Right renal pelvis (tissue), 4 donors: ENCODE results near the gene N4BP2L1. TPM values are rescaled to one million over a fixed set of nuclear protein-coding genes. Genes with fewer than 3 reads are reported as not detected.
A peak's percentile ranks its signal among the peaks of the same experiment; 100 is the strongest.

ENCODE experiments used
- DNase-seq, 4 donors: peaks; one replicate each; pipeline ENCODE4 v3.0.0-alpha.2; 2013; ENCODE audit warnings: low read depth in 4 of 4, low spot score in 3 of 4, missing footprints in 1 of 4
- polyA plus RNA-seq, 4 donors: library from polyadenylated mRNA; unstranded; fragments of 120-200 nt; gene quantifications; one replicate each; pipeline ENCODE4 v1.2.1, GENCODE V29; 2013; ENCODE audit not compliant: insufficient read length in 4 of 4

Gene N4BP2L1
- polyA plus RNA-seq, 4 donors = 19.1 to 24.7 (median 21.6) TPM

GRCh38 chr13:32438871-32439270 is 10.9 kb upstream of the N4BP2L1 start:
- no peak for DNase-seq

DNA sequence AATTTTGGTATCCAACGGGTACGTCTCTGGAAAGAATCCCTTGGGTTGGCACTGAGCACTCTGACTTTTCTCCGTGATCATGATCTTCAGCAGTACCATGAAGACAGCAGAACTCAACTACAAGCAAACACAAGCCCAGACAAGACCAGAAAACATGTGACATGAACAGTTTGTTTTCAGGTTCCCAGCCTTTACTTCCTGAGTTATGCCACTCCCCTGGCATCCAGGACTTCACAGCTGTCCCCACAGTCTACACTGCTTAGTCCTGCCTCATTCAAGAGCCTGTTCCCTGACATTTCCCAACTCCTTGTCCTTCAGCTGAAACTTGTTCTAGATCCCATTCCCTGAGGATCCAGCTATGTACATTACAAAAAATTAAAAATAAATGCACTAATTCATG is 4.9 kb upstream of the N4BP2L1 start:
- no peak for DNase-seq

DNA sequence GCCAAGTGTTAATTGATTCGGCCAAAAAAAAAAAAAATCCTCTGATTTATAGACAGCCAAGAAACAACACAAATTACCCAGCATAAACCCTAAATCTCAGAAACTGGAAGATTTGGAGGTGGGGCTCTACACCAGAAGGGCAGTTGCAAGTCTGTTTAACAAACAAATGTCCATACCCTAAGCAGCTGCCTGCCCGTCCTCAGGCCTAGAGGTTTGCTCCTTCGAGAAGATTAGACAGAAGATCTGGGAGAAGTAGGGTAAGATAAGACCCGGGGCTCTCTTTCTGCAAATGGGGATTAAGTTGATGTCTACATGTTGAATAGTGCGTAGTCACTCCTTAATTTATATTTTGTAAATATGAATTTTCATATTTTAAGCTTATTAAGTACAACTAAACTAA is 3.4 kb upstream of the N4BP2L1 start:
- no peak for DNase-seq

DNA sequence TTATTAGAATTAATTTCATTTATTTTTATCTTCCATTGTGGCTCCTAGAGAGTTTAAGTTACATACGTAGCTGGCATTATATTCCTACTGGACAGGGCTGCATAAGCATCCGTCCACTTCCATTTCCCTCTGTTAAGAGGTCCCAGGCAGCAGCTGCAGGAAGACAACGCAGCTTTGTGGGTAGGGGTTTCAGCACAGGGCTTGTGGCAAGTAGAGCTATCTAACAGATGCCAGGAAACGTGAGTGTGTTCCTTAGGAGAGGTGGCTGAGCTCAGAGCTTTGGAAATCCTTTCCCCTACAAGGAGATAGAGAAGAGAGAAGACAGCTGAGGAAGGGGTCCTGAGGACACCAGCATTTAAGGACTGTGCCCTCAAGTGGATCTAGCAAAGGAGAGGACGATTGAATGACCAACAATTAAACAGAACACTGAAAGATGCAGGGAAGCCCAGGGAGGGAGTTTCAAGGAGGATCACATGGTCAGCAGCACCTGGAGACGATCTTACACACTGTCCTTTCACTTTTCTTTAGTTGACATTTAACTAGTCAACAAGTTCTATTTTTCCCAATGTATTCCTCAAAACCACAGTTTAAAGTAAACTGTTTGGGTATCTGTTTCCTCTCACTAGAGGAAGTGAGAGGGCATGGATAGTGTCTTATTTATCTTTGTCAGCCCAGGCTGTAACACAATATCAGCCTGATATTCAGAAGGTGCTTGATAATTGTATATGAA is 2.3 kb upstream of the N4BP2L1 start:
- no peak for DNase-seq

GRCh38 chr13:32429433-32429909 is 1.5 kb upstream of the N4BP2L1 start:
- DNase-seq = no peak

GRCh38 chr13:32428581-32429432 is 877 bp upstream of the N4BP2L1 start:
- no peak for DNase-seq

DNA sequence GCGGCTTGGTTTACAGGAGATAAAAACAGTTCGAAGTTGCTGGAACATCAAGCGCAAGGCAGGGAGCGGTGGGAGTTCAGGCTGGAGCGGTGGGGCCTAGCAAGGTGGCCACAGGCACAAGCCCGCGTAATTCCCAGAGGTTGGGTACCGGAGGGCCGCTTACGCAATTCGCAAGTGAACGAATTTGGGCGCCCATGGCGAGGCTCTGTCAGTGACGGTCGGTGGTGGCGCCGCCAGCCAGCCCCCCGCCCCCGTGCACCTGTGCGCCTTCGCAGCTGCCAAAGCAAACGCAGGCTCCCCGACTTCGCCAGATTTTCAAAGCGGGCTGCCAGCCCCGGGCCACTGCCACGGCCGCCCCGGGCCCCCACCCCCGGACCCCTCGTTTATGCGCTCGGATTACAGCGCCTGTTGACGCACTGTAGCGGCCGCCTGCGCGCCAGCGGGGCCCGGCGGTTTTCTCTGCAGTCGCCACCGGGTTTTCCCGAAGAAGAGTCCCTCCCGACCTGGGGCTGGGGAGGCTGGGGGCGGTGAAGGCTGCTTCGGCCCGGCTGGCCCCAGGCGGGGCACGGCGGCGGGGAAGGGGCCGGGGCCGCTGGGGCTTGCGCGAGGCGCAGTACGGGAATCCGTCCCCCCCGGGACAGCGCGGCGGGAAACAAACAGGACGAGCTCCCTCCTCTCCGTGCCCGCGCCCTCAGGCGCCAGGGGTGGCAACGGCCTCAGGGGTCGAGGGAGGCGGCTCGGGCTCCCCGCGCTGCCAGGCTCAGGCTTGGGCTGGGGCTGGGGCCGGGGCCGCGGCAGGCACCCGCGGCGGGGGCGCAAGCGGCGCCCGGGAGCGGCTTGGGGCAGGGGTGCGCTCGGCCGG is 709 bp downstream of the N4BP2L1 start:
- DNase-seq = peak in 1 of 4 donors; percentile 28

DNA sequence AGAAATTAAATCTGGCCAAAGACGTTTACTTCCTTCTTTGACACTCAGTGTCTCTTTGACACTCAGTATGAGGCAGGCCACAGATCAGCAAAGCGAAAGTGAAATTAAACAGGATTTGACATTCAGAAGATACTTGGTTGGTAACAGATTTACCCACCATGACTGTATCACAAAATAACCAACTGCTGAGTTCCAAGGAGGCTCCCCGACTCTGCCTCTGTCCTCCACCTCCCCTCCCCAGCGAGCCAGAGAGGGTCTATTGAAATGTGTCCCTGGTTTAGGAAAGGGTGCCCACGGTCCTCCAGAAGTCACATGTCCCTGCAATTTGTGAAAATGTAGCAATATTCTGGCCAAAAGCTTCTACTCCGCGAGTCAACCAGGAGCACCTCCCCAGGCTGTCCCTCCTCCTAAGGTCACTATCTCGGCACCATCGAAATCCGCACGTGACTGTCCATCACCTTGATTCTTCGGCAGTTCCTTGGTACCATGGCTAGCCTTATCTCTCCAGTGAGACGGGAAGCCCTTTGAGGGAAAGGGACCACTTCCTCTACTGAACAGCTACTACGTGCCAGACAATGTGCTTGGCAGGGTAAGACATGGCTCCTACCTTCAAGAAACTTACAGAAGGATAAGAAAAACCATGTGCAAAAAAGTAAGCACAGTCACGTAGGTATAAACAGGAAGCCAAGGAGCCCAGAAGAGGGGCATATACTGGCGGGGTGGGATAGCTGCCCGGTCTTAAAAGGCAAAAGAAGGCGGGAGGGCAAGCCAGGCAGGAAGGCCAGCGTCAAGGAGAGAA is 1.5 kb downstream of the N4BP2L1 start:
- DNase-seq = no peak

- DNase-seq = no peak
These were observed 2.8 kb downstream of the N4BP2L1 start for GRCh38 chr13:32425158-32425557.

DNA sequence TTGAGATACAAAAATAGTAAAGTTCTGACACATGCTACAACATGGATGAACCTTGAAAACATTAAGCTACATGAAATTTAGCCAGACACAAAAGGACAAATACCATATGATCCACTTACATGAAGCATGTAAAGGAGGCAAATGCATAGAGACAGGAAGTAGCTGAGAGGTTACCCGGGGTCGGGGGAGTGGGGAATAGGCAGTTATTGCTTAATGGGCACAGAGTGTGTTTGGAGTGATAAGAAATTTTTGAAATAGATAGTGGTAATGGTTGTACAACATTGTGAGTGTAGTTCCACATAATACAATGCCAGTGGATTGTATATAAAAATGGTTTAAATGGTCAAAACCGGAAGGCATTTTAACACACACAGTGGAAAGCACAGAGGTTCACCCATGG is 4.3 kb downstream of the N4BP2L1 start:
- no peak for DNase-seq

DNA sequence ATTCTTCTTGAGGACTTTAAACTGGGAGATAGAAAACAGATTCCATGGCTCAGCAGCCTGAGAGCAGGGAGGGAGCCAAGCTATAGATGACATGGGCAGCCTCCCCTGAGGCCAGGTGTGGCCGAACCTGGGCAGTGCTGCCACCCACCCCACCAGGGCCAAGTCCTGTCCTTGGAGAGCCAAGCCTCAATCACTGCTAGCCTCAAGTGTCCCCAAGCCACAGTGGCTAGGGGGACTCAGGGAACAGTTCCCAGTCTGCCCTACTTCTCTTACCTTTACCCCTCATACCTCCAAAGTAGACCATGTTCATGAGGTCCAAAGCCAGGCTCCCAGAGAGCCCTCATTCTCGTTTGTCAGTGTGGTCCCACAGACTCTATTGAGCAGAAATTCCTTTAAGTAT is 8.1 kb downstream of the N4BP2L1 start:
- no peak for DNase-seq

- no peak for DNase-seq
These were observed 9.9 kb downstream of the N4BP2L1 start for GRCh38 chr13:32417995-32418394.

DNA sequence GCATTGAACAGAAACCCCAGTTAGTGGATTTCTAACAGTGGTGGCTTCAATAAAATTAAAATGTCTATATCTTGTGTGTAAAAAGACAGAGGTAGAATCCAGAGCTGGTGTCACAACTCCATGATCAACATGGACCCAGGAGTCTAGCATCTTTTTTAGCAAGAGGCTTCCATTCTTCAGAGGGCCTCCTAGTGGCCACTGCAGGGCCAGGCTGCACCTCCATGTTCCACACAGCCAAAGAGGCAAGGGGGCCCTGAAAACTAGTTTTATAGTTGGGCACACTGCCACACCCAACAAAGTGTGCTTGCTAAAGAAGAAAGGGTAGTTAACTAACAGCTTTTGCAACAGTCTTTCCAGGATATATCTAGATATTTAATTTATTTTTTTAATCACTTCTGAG is 12.9 kb downstream of the N4BP2L1 start:
- no peak for DNase-seq

DNA sequence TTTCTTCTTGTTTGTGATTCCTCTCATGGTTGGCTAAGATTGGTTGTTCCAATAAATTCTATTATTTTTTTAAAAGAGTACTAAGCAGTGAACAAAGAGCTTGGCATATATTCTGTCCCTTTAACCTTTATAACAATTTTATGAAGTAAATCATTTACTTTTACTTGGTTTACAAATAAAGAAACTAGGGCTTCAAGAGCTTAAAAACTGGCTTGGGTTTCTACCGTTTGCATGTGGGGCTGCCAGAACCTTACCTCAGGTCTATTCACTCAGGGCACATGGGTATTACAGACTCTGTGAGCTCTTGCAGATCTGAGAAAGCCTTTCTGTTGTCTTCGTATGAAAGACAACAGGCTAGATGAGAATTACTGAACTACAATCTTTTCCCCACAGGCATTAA is 13.3 kb downstream of the N4BP2L1 start:
- no peak for DNase-seq

GRCh38 chr13:32413284-32413683 is 14.6 kb downstream of the N4BP2L1 start:
- no peak for DNase-seq

DNA sequence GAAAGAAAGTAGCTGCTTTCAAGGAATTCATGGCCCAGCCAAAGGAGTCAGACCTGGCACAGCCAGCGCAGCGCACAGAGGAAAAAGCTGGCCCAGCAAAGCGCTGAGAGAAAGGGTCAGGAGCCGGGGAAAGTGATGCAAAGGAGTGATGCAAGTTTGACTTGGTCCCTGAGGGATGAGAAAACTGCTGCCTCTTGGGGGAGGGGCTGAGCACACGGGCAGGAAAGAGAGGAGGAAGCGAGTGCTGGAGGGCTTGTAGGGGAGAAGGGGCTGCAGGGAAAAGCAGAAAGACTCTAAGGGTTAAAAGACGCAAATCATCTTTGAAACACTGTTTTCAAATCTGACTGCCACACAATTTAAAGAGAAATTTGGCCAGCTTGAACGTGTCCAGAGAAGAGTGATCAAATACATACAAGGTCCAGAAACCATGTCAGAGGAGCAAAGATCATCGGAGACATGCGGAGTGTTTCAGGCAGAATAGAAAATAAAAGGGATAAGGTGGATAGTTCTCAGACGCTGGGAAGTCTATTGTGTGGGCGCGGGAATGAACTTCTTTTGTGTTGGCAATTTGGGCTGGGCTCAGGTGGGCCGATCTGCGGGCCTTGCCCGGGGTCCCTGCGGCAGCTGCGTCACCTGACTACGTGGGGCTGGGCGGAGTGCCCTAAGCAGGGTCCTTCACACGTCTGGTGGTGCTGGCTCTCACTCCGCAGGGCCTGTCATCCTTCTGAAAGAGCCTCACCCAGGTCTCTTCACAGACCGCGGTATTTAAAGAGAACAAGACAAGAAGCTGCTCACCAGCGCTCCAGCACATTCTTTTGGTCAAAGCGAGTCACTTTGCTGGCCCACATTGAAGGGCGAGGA is 18.1 kb downstream of the N4BP2L1 start:
- DNase-seq = no peak

DNA sequence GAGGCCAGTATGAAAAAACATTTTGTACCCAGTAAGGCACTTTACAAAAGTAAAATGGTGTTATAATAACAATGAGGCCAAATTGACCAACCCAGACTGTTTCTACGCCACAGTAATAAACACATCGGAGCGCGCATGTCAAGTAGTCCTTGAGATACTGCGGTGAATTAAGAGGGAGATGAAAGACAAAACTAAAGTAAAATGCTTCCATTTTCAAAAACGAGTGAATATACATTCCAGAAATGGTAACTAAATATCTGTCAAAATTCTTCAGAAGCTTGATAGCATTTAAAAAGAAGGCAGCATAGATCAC is 19.0 kb downstream of the N4BP2L1 start:
- no peak for DNase-seq

DNA sequence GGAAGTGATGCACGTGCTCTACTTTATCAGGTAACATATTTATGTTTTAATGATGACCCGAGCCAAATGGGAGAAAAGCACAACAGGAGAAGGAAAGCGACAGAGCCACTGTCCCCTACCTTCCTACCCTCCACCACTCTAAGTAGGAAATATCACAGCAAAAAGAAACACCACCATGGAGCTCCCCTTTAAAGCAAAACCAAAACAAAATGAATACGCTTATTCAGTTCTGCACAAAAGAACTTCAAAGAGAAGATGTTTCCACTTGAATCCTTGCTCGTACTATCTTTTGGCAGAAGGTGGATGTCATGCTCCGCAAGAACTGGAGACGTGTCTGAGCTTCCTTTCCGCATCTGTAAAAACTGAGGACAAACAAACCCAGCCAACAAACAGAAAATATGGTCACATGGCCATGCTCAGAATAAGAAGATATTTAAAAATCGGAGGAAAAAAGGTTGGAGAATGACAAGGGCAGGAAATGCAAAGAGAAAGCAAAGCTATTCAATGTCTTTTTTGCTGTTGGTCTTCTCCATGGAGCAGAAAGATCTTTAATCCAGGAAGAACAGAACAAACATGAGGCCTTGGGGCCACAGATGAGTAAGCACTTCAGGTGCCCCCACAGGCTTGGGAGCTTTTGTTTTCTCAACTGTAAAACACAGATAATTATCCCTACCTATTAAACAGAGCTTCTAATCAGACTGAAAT is 19.5 kb downstream of the N4BP2L1 start:
- DNase-seq = no peak

DNA sequence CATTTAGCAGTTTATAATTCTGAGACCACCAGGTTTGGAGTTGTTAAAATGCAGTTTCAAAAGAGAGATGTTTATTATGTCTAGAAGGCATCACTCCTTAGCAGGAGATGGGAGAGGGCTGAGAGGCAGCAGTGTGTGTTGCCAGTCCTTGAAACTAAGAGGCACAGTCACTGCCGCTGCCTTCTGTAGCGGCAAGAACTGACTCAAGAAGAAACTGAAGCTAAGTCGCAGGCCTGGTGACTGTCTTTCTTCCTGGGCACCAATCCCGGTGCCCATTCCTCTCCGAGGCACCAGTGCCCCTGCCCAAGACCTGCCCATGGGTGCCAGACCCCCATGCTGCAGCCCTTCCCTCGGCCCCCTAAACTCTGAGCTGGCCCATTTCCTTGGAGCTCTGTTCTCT is 20.1 kb downstream of the N4BP2L1 start:
- DNase-seq = no peak
